Activated naive CD8-positive, alpha-beta T cell treated with anti-CD3 and anti-CD28 coated beads for 36 hours (primary cell): ENCODE results near the gene RASA2. TPM values are rescaled to one million over a fixed set of nuclear protein-coding genes. Genes with fewer than 3 reads are reported as not detected.

Source experiments
- DNase-seq: peaks from one replicate; pipeline ENCODE4 v3.0.0; 2021
- H3K27ac Mint-ChIP-seq: one replicate; pipeline ENCODE4 v1.8.0; 2022; ENCODE audit warnings: mild to moderate bottlenecking, moderate library complexity, mixed read lengths
- H3K27me3 Mint-ChIP-seq: one replicate; pipeline ENCODE4 v1.8.0; 2022; ENCODE audit warnings: mild to moderate bottlenecking, mixed read lengths
- H3K36me3 Mint-ChIP-seq: one replicate; pipeline ENCODE4 v1.8.0; 2021; ENCODE audit warnings: mild to moderate bottlenecking, mixed read lengths
- H3K4me1 Mint-ChIP-seq: one replicate; pipeline ENCODE4 v1.8.0; 2021; ENCODE audit warnings: mixed read lengths
- H3K4me3 Mint-ChIP-seq: one replicate; pipeline ENCODE4 v1.8.0; 2022; ENCODE audit warnings: mild to moderate bottlenecking, moderate library complexity, mixed read lengths
- H3K9me3 Mint-ChIP-seq: one replicate; pipeline ENCODE4 v1.8.0; 2022; ENCODE audit warnings: mixed read lengths
- total RNA-seq, 2 experiments: library from RNA; stranded (reverse); gene quantifications; one replicate each; pipeline ENCODE4 v1.2.3, GENCODE V29; 2021

The RASA2 gene, protein sequence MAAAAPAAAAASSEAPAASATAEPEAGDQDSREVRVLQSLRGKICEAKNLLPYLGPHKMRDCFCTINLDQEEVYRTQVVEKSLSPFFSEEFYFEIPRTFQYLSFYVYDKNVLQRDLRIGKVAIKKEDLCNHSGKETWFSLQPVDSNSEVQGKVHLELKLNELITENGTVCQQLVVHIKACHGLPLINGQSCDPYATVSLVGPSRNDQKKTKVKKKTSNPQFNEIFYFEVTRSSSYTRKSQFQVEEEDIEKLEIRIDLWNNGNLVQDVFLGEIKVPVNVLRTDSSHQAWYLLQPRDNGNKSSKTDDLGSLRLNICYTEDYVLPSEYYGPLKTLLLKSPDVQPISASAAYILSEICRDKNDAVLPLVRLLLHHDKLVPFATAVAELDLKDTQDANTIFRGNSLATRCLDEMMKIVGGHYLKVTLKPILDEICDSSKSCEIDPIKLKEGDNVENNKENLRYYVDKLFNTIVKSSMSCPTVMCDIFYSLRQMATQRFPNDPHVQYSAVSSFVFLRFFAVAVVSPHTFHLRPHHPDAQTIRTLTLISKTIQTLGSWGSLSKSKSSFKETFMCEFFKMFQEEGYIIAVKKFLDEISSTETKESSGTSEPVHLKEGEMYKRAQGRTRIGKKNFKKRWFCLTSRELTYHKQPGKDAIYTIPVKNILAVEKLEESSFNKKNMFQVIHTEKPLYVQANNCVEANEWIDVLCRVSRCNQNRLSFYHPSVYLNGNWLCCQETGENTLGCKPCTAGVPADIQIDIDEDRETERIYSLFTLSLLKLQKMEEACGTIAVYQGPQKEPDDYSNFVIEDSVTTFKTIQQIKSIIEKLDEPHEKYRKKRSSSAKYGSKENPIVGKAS
- total RNA-seq, result 10 to 100 TPM; 36.1 to 40.2 TPM

DNA sequence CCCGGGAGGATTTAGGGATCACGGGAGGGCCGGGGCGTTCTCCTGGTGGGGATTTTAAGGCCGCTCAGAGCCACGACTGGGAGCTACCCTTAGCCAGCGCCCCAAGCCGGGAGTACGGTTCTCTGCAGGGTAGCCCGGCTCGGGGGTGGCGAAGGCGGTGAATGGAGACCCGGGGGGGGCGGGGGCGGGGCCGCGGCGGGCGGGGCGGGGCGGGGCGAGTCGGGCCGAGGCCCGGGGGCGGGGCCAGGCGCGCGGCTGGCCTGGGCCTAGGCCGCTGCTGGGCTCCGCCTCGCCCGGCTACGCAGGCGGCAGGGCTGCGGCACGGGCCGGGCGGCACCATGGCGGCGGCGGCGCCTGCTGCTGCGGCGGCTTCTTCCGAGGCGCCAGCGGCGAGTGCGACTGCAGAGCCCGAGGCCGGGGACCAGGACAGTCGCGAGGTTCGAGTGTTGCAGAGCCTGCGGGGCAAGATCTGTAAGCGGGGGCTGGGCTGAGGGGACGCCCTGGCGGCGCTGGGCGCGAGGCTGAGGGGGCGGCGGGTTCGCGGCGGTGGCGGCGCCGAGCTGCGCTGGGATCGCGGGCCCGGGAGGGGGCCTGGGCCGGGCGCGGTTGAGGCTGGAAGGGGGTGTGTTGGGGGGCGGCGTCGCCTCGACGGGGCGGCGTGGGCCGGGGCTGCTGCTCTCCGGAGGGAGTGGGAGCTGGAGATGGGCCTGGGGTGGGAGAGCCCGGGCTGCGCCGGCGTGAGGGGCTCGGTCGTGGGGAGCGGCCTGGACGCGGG, at the start of gene RASA2:
TSS of gene RASA2 (plus strand) at position 282 of the 775 bp plus-strand sequence. CDS start at position 339, 57 bp downstream.
- Mint-ChIP-seq H3K27ac (peak within 1 kb of the TSS; percentile 97), H3K9me3 (no peaks in the 10 kb centered on the region), H3K4me1 (peaks cover 65% of the 10 kb centered on the region), H3K4me3 (peak within 1 kb of the TSS; percentile 90), H3K36me3 (peaks cover 36% of the 10 kb centered on the region), H3K27me3 (no peaks in the 10 kb centered on the region)
- DNase-seq, result peak; percentile 83

DNA sequence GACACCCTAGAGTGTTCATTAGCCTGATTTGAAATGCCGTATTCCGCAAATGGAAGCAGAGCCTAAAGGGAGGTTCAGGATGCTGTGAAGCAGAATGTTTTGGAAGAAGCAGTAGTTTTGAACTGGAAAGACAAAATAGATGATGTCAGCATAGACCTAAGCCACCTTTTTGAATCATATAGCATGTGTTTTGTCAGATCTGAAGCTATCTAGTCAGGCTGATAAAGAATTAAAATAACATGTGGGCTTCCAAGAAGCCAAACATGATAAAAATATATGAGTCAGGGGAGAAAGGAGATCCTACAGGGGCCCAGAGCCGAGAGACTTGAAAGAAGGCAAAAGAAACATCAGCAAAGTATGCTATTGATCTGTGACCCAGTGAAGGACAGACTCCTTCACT, 47.2 kb upstream of the RASA2 start:
- no peak overlapping the region for H3K4me3 Mint-ChIP-seq
- DNase-seq, result no peak
- peaks cover 20% of the 10 kb centered on the region for H3K4me1 Mint-ChIP-seq
- H3K27ac Mint-ChIP-seq, result peak overlapping the region; percentile 14
- no peaks in the 10 kb centered on the region for H3K27me3 Mint-ChIP-seq
- peaks cover 8% of the 10 kb centered on the region for H3K36me3 Mint-ChIP-seq
- H3K9me3 Mint-ChIP-seq, result no peaks in the 10 kb centered on the region

DNA sequence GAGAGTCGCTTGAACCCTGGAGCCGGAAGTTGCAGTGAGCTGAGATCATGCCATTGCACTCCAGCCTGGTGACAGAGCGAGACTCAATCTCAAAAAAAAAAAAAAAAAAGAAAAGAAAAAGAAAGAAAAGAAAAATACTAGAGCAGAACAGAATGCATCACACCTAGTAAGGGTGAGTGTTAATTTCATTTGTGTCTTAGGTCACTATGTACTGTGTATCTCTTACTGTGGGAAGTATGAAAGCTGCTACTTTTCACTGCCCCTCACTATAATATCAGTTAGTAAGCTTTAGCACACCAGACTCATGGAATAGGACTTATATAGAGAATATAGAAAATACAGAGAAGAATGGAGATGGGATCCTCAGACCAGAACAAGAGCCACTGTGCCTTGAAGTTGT, 45.9 kb upstream of the RASA2 start:
- no peak for DNase-seq
- Mint-ChIP-seq H3K4me1 (peaks cover 20% of the 10 kb centered on the region), H3K27me3 (no peaks in the 10 kb centered on the region), H3K36me3 (peaks cover 8% of the 10 kb centered on the region), H3K27ac (peak overlapping the region; percentile 67), H3K4me3 (no peak overlapping the region), H3K9me3 (no peaks in the 10 kb centered on the region)

DNA sequence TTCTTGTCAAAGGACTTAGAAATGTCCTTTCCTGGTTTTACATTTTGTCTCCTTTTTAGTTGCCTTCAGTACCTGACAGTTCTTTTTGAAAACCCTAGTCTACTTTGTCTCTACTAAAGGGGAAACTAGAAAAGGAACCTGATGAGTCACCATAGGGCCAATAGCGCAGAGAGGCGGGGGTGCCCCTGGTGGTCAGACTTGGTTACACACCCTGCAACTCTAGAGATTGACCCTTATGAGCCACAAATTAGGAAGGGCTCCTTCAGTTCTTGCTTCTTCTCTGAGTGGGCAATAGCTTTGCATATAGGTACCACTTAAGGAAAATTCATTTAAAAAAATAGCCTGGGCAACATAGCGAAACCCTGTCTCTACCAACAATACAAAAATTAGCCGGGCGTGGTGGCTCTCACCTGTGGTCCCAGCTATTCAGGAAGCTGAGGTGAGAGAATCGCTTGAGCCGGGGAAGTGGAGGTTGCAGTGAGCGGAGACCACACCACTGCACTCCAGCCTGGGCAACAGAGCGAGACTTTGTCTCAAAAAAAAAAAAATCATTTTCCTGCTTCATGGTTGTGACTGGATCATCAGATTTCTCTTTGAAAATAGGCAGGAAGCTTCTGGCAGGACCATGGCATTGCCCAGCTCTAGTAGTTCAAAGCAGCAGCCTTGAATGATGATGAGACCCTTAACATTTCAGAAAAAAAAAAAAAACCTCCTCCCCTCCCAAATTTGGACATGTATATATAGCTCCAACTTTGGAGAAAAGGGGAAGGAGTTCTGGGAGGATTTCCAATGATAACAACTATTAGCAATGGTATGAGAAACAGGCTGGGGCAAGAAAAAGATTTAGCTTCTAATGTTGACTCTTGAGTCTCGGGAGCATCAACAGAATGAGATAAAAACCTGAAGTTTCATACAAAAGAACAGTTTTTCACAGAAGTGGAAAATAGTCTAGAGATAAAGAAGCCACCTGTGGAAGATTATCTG, 45.2 kb upstream of the RASA2 start:
- H3K27me3 Mint-ChIP-seq, result no peaks in the 10 kb centered on the region
- H3K4me1 Mint-ChIP-seq, result peaks cover 20% of the 10 kb centered on the region
- no peak overlapping the region for H3K4me3 Mint-ChIP-seq
- H3K9me3 Mint-ChIP-seq, result no peaks in the 10 kb centered on the region
- DNase-seq, result peak; percentile 78
- peaks cover 8% of the 10 kb centered on the region for H3K36me3 Mint-ChIP-seq
- H3K27ac Mint-ChIP-seq, result peak overlapping the region; percentile 67

DNA sequence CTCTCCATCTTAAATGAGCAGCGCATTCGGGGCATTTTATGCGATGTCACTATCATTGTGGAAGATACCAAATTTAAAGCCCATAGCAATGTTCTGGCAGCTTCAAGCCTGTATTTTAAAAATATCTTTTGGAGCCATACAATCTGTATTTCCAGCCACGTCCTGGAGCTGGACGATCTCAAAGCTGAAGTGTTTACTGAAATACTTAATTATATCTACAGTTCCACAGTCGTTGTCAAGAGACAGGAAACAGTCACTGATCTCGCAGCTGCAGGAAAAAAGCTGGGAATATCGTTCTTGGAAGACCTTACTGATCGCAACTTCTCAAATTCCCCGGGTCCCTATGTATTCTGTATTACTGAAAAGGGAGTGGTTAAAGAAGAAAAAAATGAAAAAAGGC, 44.4 kb upstream of the RASA2 start:
- Mint-ChIP-seq H3K9me3 (no peaks in the 10 kb centered on the region), H3K27ac (no peak overlapping the region), H3K27me3 (no peaks in the 10 kb centered on the region), H3K4me3 (no peak overlapping the region), H3K36me3 (peaks cover 8% of the 10 kb centered on the region), H3K4me1 (peaks cover 20% of the 10 kb centered on the region)
- no peak for DNase-seq

DNA sequence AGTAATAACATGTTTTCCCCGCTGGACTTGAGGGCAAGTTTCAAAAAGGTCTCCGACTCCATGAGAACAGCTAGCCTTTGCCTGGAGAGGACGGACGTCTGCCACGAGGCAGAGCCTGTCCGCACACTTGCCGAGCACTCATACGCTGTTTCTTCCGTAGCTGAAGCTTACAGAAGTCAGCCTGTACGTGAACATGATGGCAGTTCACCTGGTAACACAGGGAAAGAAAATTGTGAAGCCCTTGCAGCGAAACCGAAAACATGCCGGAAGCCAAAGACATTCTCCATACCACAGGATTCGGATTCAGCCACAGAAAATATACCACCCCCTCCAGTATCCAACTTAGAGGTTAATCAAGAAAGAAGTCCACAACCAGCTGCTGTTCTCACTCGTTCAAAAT, 43.9 kb upstream of the RASA2 start:
- Mint-ChIP-seq H3K36me3 (peaks cover 8% of the 10 kb centered on the region), H3K9me3 (no peaks in the 10 kb centered on the region), H3K4me3 (no peak overlapping the region), H3K27ac (no peak overlapping the region), H3K4me1 (peaks cover 20% of the 10 kb centered on the region), H3K27me3 (no peaks in the 10 kb centered on the region)
- no peak for DNase-seq

DNA sequence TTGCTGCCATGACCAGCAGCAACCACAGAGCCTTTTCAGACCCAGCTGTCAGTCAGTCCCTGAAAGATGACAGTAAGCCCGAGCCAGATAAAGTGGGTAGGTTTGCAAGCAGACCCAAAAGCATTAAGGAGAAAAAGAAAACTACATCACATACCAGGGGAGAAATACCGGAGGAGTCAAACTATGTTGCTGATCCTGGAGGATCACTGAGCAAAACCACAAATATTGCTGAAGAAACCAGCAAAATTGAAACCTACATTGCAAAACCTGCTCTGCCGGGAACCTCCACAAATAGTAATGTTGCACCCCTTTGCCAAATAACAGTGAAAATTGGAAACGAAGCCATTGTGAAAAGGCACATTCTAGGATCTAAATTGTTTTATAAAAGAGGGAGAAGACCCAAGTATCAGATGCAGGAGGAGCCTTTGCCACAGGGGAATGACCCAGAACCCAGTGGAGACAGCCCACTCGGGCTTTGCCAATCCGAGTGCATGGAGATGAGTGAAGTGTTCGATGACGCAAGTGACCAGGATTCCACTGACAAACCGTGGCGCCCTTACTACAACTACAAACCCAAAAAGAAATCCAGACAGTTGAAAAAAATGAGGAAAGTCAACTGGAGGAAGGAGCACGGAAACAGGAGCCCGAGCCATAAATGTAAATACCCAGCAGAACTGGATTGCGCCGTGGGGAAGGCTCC, 42.1 kb upstream of the RASA2 start:
- no peak overlapping the region for H3K27ac Mint-ChIP-seq
- H3K4me3 Mint-ChIP-seq, result no peak overlapping the region
- DNase-seq, result no peak
- no peaks in the 10 kb centered on the region for H3K27me3 Mint-ChIP-seq
- no peaks in the 10 kb centered on the region for H3K9me3 Mint-ChIP-seq
- H3K4me1 Mint-ChIP-seq, result peaks cover 20% of the 10 kb centered on the region
- H3K36me3 Mint-ChIP-seq, result peaks cover 8% of the 10 kb centered on the region

DNA sequence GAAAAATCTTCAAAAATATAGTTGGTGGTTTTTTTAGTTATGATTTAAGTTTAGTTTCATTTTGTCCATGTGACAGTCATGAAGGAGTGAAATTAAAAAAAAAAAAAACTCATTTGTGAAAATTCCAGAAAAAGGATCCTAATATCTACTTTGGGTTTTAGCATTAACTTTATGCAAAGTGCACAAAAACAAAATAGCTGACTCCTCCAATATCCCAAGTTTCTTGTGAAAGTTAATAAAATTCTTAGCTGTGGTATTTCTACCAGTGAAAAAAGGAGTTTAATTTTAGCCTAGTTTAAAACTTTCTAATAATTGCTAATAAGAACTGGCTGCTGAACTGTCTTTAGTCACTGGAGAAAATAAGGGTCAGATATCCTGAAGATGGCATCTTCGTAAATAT, 40.8 kb upstream of the RASA2 start:
- peaks cover 13% of the 10 kb centered on the region for H3K4me1 Mint-ChIP-seq
- peaks cover 6% of the 10 kb centered on the region for H3K36me3 Mint-ChIP-seq
- H3K4me3 Mint-ChIP-seq, result no peak overlapping the region
- H3K9me3 Mint-ChIP-seq, result no peaks in the 10 kb centered on the region
- H3K27ac Mint-ChIP-seq, result no peak overlapping the region
- no peak for DNase-seq
- no peaks in the 10 kb centered on the region for H3K27me3 Mint-ChIP-seq

DNA sequence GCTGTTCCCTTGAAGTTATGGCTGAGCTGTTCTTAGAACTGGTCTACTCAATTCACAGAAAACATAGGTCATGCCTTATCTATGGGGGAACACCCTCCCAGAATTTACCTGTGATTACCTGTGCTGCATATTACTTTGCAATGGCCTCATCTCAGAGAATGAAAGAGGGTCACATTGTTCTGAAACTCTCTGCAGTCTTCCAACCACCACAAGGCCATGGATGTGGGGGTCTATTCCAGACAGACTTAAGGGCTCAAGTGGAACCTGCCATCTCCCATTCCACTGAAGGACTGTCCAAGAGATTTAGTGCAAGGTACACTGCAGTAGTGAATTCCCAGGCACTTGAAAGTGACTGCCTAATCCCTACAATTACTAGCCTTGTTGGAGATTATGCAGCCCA, 40.1 kb upstream of the RASA2 start:
- Mint-ChIP-seq H3K4me1 (peaks cover 6% of the 10 kb centered on the region), H3K27ac (no peak overlapping the region), H3K4me3 (no peak overlapping the region), H3K9me3 (no peaks in the 10 kb centered on the region), H3K36me3 (peaks cover 6% of the 10 kb centered on the region), H3K27me3 (no peaks in the 10 kb centered on the region)
- no peak for DNase-seq

DNA sequence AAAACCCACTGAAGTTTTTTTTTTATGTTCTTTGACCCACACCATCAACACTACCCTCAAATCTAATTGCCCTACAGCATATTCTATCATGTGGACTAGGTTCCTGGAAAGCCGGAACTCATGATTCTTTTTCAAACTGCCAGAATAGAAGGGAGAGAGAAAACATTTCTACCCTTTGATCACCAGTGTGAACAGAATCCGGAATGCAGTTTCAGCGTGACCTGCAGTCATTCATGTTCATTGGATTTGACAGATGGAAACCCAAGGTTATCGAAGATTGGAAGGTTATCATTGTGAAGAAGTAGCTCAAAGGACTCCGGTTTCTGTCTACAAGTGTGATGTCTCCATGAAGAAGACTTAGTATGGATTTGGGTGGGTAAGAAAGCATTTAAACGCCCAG, 39.4 kb upstream of the RASA2 start:
- Mint-ChIP-seq H3K4me3 (no peak overlapping the region), H3K27ac (no peak overlapping the region), H3K4me1 (peaks cover 6% of the 10 kb centered on the region)

DNA sequence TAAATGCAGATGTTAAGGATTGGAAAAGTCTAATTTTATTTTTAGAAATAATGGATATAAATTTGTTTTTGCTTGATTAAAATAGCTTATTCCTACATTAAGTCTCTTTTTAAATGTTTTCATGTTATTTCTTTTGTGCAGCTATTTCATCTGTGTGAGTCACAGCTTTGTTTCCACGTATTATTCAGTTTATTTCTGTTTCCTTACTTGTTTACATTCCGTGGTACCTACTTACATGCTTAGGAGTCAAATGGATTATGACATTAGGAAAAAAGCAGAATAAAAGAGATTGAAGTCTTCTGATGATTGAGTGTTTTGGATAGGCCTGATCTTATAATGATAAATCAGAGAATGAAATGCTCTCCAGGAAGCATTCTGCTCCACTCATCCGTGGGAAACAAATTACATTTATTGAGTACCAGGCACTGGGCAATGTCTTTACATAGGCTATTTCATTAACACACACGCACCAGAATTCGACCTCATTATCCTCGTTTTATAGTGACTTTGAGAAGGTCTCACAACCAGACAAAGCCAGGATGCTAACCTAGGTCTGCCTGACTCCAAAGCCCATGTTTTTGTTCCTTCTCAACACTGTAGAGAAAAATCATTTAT, 38.1 kb upstream of the RASA2 start:
- H3K9me3 Mint-ChIP-seq, result no peaks in the 10 kb centered on the region
- peaks cover 3% of the 10 kb centered on the region for H3K36me3 Mint-ChIP-seq
- H3K27ac Mint-ChIP-seq, result no peak overlapping the region
- DNase-seq, result no peak
- peaks cover 6% of the 10 kb centered on the region for H3K4me1 Mint-ChIP-seq
- no peak overlapping the region for H3K4me3 Mint-ChIP-seq
- no peaks in the 10 kb centered on the region for H3K27me3 Mint-ChIP-seq

More for the DNA sequence above, 39.4 kb upstream of the RASA2 start:
- no peak for DNase-seq
- peaks cover 6% of the 10 kb centered on the region for H3K36me3 Mint-ChIP-seq
- no peaks in the 10 kb centered on the region for H3K9me3 Mint-ChIP-seq
- no peaks in the 10 kb centered on the region for H3K27me3 Mint-ChIP-seq

DNA sequence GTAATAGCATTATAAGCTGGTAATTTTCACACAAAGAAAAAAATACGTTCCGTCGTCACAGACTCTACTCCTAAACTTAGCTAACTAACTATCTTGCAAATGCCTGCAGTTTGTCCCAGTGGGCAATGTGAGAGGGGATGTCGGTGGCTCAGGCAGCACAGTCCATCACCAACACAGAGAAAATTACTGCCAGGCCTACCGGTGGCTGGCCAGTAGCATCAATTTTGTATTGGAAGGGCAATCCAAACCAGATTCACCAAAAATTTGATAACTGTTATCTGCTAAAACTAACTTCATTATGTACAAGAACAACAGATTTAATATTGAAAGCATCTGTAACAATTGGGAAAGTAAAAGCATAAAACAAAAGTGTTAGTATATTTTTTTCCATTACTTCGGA, 37.4 kb upstream of the RASA2 start:
- DNase-seq, result no peak
- no peak overlapping the region for H3K4me3 Mint-ChIP-seq
- no peak overlapping the region for H3K27ac Mint-ChIP-seq
- no peaks in the 10 kb centered on the region for H3K27me3 Mint-ChIP-seq
- peaks cover 6% of the 10 kb centered on the region for H3K4me1 Mint-ChIP-seq
- no peaks in the 10 kb centered on the region for H3K9me3 Mint-ChIP-seq
- no peaks in the 10 kb centered on the region for H3K36me3 Mint-ChIP-seq

DNA sequence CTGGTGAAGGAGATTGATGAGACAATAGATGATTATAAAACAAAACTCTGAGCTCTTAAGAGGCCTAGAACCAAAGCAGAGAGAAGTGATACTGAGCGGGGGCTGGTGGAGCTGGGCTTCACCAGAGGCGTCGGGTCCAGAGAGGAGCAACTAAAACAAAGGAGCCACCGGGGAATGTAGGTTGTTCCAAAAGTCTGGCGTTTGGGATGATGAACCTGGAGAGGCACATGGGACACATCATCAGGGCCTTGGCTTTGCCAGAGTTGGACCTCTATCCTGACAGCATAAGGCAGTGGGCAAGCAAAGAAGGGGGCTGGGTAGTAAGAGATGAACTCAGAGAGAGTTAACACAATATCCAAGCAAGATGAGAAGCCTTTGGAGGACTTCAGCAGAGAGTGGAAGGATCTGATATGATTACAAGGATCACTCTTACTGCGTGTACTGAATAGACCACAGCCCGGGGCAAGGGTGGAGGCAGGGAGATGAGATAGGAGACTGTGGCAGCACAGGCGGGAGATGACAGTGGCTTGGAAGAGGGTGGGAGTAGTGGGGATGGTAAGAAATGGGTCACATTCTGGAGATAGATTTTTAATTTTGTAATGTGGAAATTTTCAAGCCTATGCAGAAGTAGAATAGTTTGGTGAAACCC, 36.0 kb upstream of the RASA2 start:
- DNase-seq, result no peak
- Mint-ChIP-seq H3K36me3 (no peaks in the 10 kb centered on the region), H3K9me3 (no peaks in the 10 kb centered on the region), H3K27ac (no peak overlapping the region), H3K4me1 (peaks cover 11% of the 10 kb centered on the region), H3K27me3 (no peaks in the 10 kb centered on the region), H3K4me3 (no peak overlapping the region)
